Ectodermal cell (in vitro differentiated cells): ENCODE data around the gene TNFRSF19.

Source experiments
- H3K27ac ChIP-seq: 2 replicates; pipeline ENCODE4 v1.7.0; 2013; ENCODE audit warnings: mild to moderate bottlenecking, low read depth, low read length; ENCODE audit not compliant: insufficient read depth, poor library complexity, severe bottlenecking
- H3K27me3 ChIP-seq: 2 replicates; pipeline ENCODE4 v1.7.0; 2013; ENCODE audit warnings: mild to moderate bottlenecking, low read length; ENCODE audit not compliant: insufficient read depth, control insufficient read depth, poor library complexity, severe bottlenecking
- H3K36me3 ChIP-seq: one replicate; pipeline ENCODE4 v1.7.0; 2013; ENCODE audit warnings: low read length; ENCODE audit not compliant: control insufficient read depth, insufficient read depth
- H3K4me1 ChIP-seq: one replicate; pipeline ENCODE4 v1.7.0; 2013; ENCODE audit warnings: low read length; ENCODE audit not compliant: control insufficient read depth, insufficient read depth
- H3K4me3 ChIP-seq: 2 replicates; pipeline ENCODE4 v1.7.0; 2013; ENCODE audit warnings: low read depth, low read length, control low read depth; ENCODE audit not compliant: insufficient read depth
- H3K9me3 ChIP-seq: 2 replicates; pipeline ENCODE4 v1.7.0; 2013; ENCODE audit warnings: mild to moderate bottlenecking, low read length, moderate library complexity; ENCODE audit not compliant: control insufficient read depth
- WGBS, 2 experiments: methylation state at CpG; one replicate each; pipeline ENCODE4 v1.1.7; 2013; ENCODE audit warnings: missing lambda C conversion rate in 2 of 2; 5-methylcytosine and 5-hydroxymethylcytosine counted together

Gene TNFRSF19

GRCh38 chr13:23551213-23552008 lies 18.8 kb upstream of the TNFRSF19 start:
- Histone ChIP-seq H3K4me1 (peaks cover 7% of the 10 kb centered on the region), H3K27me3 (no peaks in the 10 kb centered on the region), H3K4me3 (no peak overlapping the region), H3K27ac (no peak overlapping the region), H3K36me3 (no peaks in the 10 kb centered on the region), H3K9me3 (no peaks in the 10 kb centered on the region)
- WGBS, 2 experiments, result 69 to 73% methylated on average over 4 of the region's 4 CpGs

GRCh38 chr13:23552171-23552570 lies 18.0 kb upstream of the TNFRSF19 start:
- no peaks in the 10 kb centered on the region for H3K9me3 ChIP-seq
- 43 to 53% methylated on average over 1 of the region's 1 CpG for WGBS, 2 experiments
- H3K27me3 ChIP-seq, result no peaks in the 10 kb centered on the region
- H3K4me1 ChIP-seq, result peaks cover 7% of the 10 kb centered on the region
- H3K36me3 ChIP-seq, result no peaks in the 10 kb centered on the region
- no peak overlapping the region for H3K27ac ChIP-seq
- H3K4me3 ChIP-seq, result no peak overlapping the region

GRCh38 chr13:23552661-23553060 lies 17.6 kb upstream of the TNFRSF19 start:
- no peaks in the 10 kb centered on the region for H3K36me3 ChIP-seq
- peaks cover 7% of the 10 kb centered on the region for H3K4me1 ChIP-seq
- no peaks in the 10 kb centered on the region for H3K9me3 ChIP-seq
- H3K27me3 ChIP-seq, result no peaks in the 10 kb centered on the region
- H3K27ac ChIP-seq, result no peak overlapping the region
- no peak overlapping the region for H3K4me3 ChIP-seq
- WGBS, 2 experiments, result 93 to 94% methylated on average over 1 to 2 of the region's 2 CpGs

- H3K4me1 ChIP-seq, result peaks cover 7% of the 10 kb centered on the region
- H3K9me3 ChIP-seq, result no peaks in the 10 kb centered on the region
- WGBS, 2 experiments, result 80 to 81% methylated on average over 3 of the region's 3 CpGs
- H3K4me3 ChIP-seq, result no peak overlapping the region
- H3K27me3 ChIP-seq, result no peaks in the 10 kb centered on the region
- H3K36me3 ChIP-seq, result no peaks in the 10 kb centered on the region
- no peak overlapping the region for H3K27ac ChIP-seq
Measured at GRCh38 chr13:23554000-23554399, 16.2 kb upstream of the TNFRSF19 start.

GRCh38 chr13:23557043-23557442 lies 13.2 kb upstream of the TNFRSF19 start:
- H3K27ac ChIP-seq, result no peak overlapping the region
- no peak overlapping the region for H3K4me3 ChIP-seq
- WGBS, 2 experiments, result 92 to 95% methylated on average over 5 of the region's 5 CpGs
- peaks cover under 1% of the 10 kb centered on the region for H3K4me1 ChIP-seq
- H3K36me3 ChIP-seq, result no peaks in the 10 kb centered on the region
- H3K27me3 ChIP-seq, result no peaks in the 10 kb centered on the region
- no peaks in the 10 kb centered on the region for H3K9me3 ChIP-seq

- H3K36me3 ChIP-seq, result no peaks in the 10 kb centered on the region
- no peak overlapping the region for H3K27ac ChIP-seq
Measured at GRCh38 chr13:23557733-23558132, 12.5 kb upstream of the TNFRSF19 start.

GRCh38 chr13:23558675-23559536 lies 11.3 kb upstream of the TNFRSF19 start:
- no peak overlapping the region for H3K27ac ChIP-seq
- H3K36me3 ChIP-seq, result no peaks in the 10 kb centered on the region
- no peaks in the 10 kb centered on the region for H3K27me3 ChIP-seq
- no peak overlapping the region for H3K4me3 ChIP-seq
- no peaks in the 10 kb centered on the region for H3K4me1 ChIP-seq
- WGBS, 2 experiments, result 90 to 91% methylated on average over 14 of the region's 14 CpGs
- H3K9me3 ChIP-seq, result no peaks in the 10 kb centered on the region

More at GRCh38 chr13:23557733-23558132, 12.5 kb upstream of the TNFRSF19 start:
- Histone ChIP-seq H3K27me3 (no peaks in the 10 kb centered on the region), H3K4me3 (no peak overlapping the region), H3K4me1 (no peaks in the 10 kb centered on the region), H3K9me3 (no peaks in the 10 kb centered on the region)
- 92 to 95% methylated on average over 2 of the region's 2 CpGs for WGBS, 2 experiments

- no peaks in the 10 kb centered on the region for H3K36me3 ChIP-seq
- H3K9me3 ChIP-seq, result no peaks in the 10 kb centered on the region
- H3K4me1 ChIP-seq, result no peaks in the 10 kb centered on the region
- H3K4me3 ChIP-seq, result no peak overlapping the region
- WGBS, 2 experiments, result 95 to 96% methylated on average over 6 of the region's 7 CpGs
- H3K27ac ChIP-seq, result no peak overlapping the region
- H3K27me3 ChIP-seq, result no peaks in the 10 kb centered on the region
Measured at GRCh38 chr13:23560571-23561089, 9.6 kb upstream of the TNFRSF19 start.

GRCh38 chr13:23561261-23561660 lies 9.0 kb upstream of the TNFRSF19 start:
- H3K36me3 ChIP-seq, result no peaks in the 10 kb centered on the region
- WGBS, 2 experiments, result 92 to 98% methylated on average over 3 of the region's 3 CpGs
- no peaks in the 10 kb centered on the region for H3K4me1 ChIP-seq
- no peak overlapping the region for H3K27ac ChIP-seq
- no peaks in the 10 kb centered on the region for H3K27me3 ChIP-seq
- H3K9me3 ChIP-seq, result no peaks in the 10 kb centered on the region
- no peak overlapping the region for H3K4me3 ChIP-seq
